H1 (cell line): ENCODE results near the gene MMP20. TPM values are rescaled to one million over a fixed set of nuclear protein-coding genes. Genes with fewer than 3 reads are reported as not detected.

Experiments
- CTCF ChIA-PET: fragments of 300-600 bp; sonication (Branson Sonifier 250); formaldehyde crosslinking; loops from one replicate; lab custom pipeline; 2021; ENCODE audit not compliant: partially characterized antibody; lab: Charles Lee
- POLR2A ChIA-PET: fragments of 300-600 bp; sonication (Branson Sonifier 250); formaldehyde crosslinking; loops from one replicate; lab custom pipeline; 2021; ENCODE audit warnings: inconsistent platforms; ENCODE audit not compliant: partially characterized antibody; lab: Charles Lee
- DNase-seq, 2 experiments: peaks; one replicate each; pipeline versions ENCODE4 v3.0.0 to v3.0.0-alpha.2; 2010 to 2022; ENCODE audit warnings: low spot score in 2 of 2, low read depth in 1 of 2, mixed read lengths in 1 of 2
- FAIRE-seq: peaks from 2 replicates; lab custom pipeline; 2011; peaks lifted over from hg19 to GRCh38; lab: Jason Lieb, UNC
- H2AFZ ChIP-seq: 2 replicates; pipeline ENCODE4 v1.8.1; 2012; ENCODE audit warnings: low read length, inconsistent platforms
- H2AK5ac ChIP-seq: 2 replicates; pipeline ENCODE4 v1.6.1; 2013; ENCODE audit warnings: low read depth, low read length
- H2BK120ac ChIP-seq: replicated peaks from 2 replicates; pipeline ENCODE3; 2013; ENCODE audit warnings: low read depth, low read length, inconsistent platforms
- H2BK12ac ChIP-seq: 2 replicates; pipeline ENCODE4 v1.6.1; 2013; ENCODE audit warnings: low read depth, low read length
- H2BK15ac ChIP-seq: 2 replicates; pipeline ENCODE4 v1.6.1; 2013; ENCODE audit warnings: low read length
- H2BK20ac ChIP-seq: 2 replicates; pipeline ENCODE4 v1.6.1; 2013; ENCODE audit warnings: low read length
- H2BK5ac ChIP-seq: 2 replicates; pipeline ENCODE4 v1.6.1; 2013; ENCODE audit warnings: low read depth, low read length
- H3K14ac ChIP-seq: 2 replicates; pipeline ENCODE4 v1.6.1; 2013; ENCODE audit warnings: inconsistent platforms; ENCODE audit not compliant: insufficient read length
- H3K18ac ChIP-seq: 2 replicates; pipeline ENCODE4 v1.6.1; 2013; ENCODE audit warnings: low read length; ENCODE audit errors: extremely low read depth
- H3K23ac ChIP-seq: 2 replicates; pipeline ENCODE4 v1.6.1; 2013; ENCODE audit warnings: inconsistent platforms; ENCODE audit not compliant: insufficient read length
- H3K23me2 ChIP-seq: 2 replicates; pipeline ENCODE4 v1.6.1; 2013; ENCODE audit warnings: low read depth, low read length
- H3K27ac ChIP-seq: 2 replicates; pipeline ENCODE4 v1.6.1; 2011; ENCODE audit warnings: low read depth, low read length, inconsistent platforms
- H3K27me3 ChIP-seq, 4 experiments: replicated peaks in 1 of 4; 1 replicate in 1 of 4; 2 replicates in 3 of 4; pipeline versions ENCODE4 v1.6.1 to v1.8.1; 2011 to 2013; ENCODE audit warnings: low read length in 3 of 4, mild to moderate bottlenecking in 3 of 4, inconsistent platforms in 2 of 4, mixed read lengths in 2 of 4, moderate library complexity in 1 of 4; ENCODE audit not compliant: control insufficient read depth in 3 of 4, insufficient read depth in 3 of 4; ENCODE audit errors: extremely low read depth in 1 of 4
- H3K36me3 ChIP-seq, 4 experiments: 2 replicates each; pipeline versions ENCODE4 v1.6.1 to v1.8.1; 2011 to 2013; ENCODE audit warnings: mild to moderate bottlenecking in 4 of 4, low read length in 3 of 4, moderate library complexity in 2 of 4, control low read depth in 1 of 4, inconsistent platforms in 1 of 4; ENCODE audit not compliant: insufficient read depth in 4 of 4, control insufficient read depth in 2 of 4
- H3K4ac ChIP-seq: replicated peaks from 2 replicates; pipeline ENCODE3; 2013; ENCODE audit warnings: low read length, low read depth, mixed read lengths, inconsistent platforms; ENCODE audit not compliant: insufficient read length
- H3K4me1 ChIP-seq, 4 experiments: replicated peaks in 1 of 4; 1 replicate in 1 of 4; 2 replicates in 3 of 4; pipeline versions ENCODE4 v1.6.1 to v1.8.1; 2011 to 2013; ENCODE audit warnings: low read length in 3 of 4, inconsistent platforms in 2 of 4, mixed read lengths in 1 of 4; ENCODE audit not compliant: insufficient read depth in 4 of 4, control insufficient read depth in 3 of 4
- H3K4me2 ChIP-seq, 2 experiments: 2 replicates each; pipeline versions ENCODE4 v1.6.1 to v1.8.1; 2011 to 2013; ENCODE audit warnings: low read depth in 2 of 2, low read length in 2 of 2, control low read depth in 1 of 2, inconsistent platforms in 1 of 2, mild to moderate bottlenecking in 1 of 2; ENCODE audit not compliant: insufficient read depth in 1 of 2
- H3K4me3 ChIP-seq, 4 experiments: fragments of 200-600, 300-600 bp in 1 of 4; sonication (generic), shearing (Covaris generic), sonication (Bioruptor Twin) in 1 of 4; 2 replicates each; pipeline versions ENCODE4 v1.5.1 to v1.8.1; 2011 to 2016; ENCODE audit warnings: low read length in 4 of 4, low read depth in 3 of 4, control low read depth in 2 of 4, inconsistent platforms in 2 of 4, mild to moderate bottlenecking in 2 of 4, mixed read lengths in 1 of 4, moderate library complexity in 1 of 4; ENCODE audit not compliant: insufficient read depth in 2 of 4; ENCODE audit errors: extremely low read depth in 1 of 4
- H3K56ac ChIP-seq: replicated peaks from 2 replicates; pipeline ENCODE3; 2013; ENCODE audit warnings: low read depth, mild to moderate bottlenecking, mixed read lengths, low read length, inconsistent platforms; ENCODE audit not compliant: insufficient read length
- H3K79me1 ChIP-seq: 2 replicates; pipeline ENCODE4 v1.6.1; 2013; ENCODE audit warnings: low read depth, low read length, control low read depth
- H3K79me2 ChIP-seq, 2 experiments: 2 replicates each; pipeline versions ENCODE4 v1.6.1 to v1.8.1; 2012 to 2013; ENCODE audit warnings: low read length in 2 of 2, mild to moderate bottlenecking in 2 of 2, inconsistent platforms in 1 of 2; ENCODE audit not compliant: insufficient read depth in 2 of 2, control insufficient read depth in 1 of 2
- H3K9ac ChIP-seq, 4 experiments: replicated peaks in 1 of 4; 1 replicate in 1 of 4; 2 replicates in 3 of 4; pipeline versions ENCODE4 v1.6.1 to v1.8.1; 2011 to 2013; ENCODE audit warnings: low read depth in 3 of 4, low read length in 3 of 4, control low read depth in 2 of 4, mild to moderate bottlenecking in 2 of 4, moderate library complexity in 2 of 4, inconsistent platforms in 1 of 4; ENCODE audit errors: extremely low read depth in 1 of 4
- H3K9me3 ChIP-seq, 2 experiments: 2 replicates each; pipeline versions ENCODE4 v1.6.1 to v1.8.1; 2012 to 2013; ENCODE audit warnings: mild to moderate bottlenecking in 2 of 2, moderate library complexity in 2 of 2, control low read depth in 1 of 2, inconsistent platforms in 1 of 2, low read depth in 1 of 2, low read length in 1 of 2, mixed read lengths in 1 of 2; ENCODE audit not compliant: insufficient read depth in 2 of 2
- H4K20me1 ChIP-seq, 2 experiments: replicated peaks in 1 of 2; 2 replicates each; pipeline versions ENCODE3 to v1.8.1; 2011 to 2013; ENCODE audit warnings: inconsistent platforms in 2 of 2, low read length in 2 of 2, mild to moderate bottlenecking in 1 of 2; ENCODE audit not compliant: insufficient read depth in 2 of 2, control insufficient read depth in 1 of 2
- H4K5ac ChIP-seq: 2 replicates; pipeline ENCODE4 v1.6.1; 2013; ENCODE audit warnings: low read length, low read depth, mixed read lengths, inconsistent platforms; ENCODE audit not compliant: insufficient read length
- H4K8ac ChIP-seq: 2 replicates; pipeline ENCODE4 v1.8.0; 2013; ENCODE audit warnings: mild to moderate bottlenecking, moderate library complexity, low read length, inconsistent platforms; ENCODE audit not compliant: insufficient read depth; ENCODE audit errors: extremely low read depth
- H4K91ac ChIP-seq: replicated peaks from 2 replicates; pipeline ENCODE3; 2013; ENCODE audit warnings: low read length, mixed read lengths, inconsistent platforms; ENCODE audit not compliant: insufficient read length
- CREB1 ChIP-seq: IDR thresholded peaks from 2 replicates; pipeline ENCODE4 v1.6.1; 2012; ENCODE audit warnings: inconsistent platforms
- CTBP2 ChIP-seq: IDR thresholded peaks from 2 replicates; pipeline ENCODE4 v1.7.0; 2011; ENCODE audit warnings: borderline replicate concordance, mild to moderate bottlenecking, moderate library complexity, mixed read lengths, low read length; ENCODE audit not compliant: insufficient read depth, insufficient read length
- KDM1A ChIP-seq: fragments of 200-600, 300-600 bp; sonication (generic); IDR thresholded peaks from 2 replicates; pipeline ENCODE4 v1.7.1; 2016; ENCODE audit warnings: mild to moderate bottlenecking, low read length, borderline replicate concordance
- KDM4A ChIP-seq: IDR thresholded peaks from one replicate; pipeline ENCODE4 v1.7.1; 2012; ENCODE audit warnings: low read depth, mild to moderate bottlenecking, moderate library complexity, low read length, inconsistent platforms; ENCODE audit not compliant: severe bottlenecking
- POU5F1 ChIP-seq: IDR thresholded peaks from 2 replicates; pipeline ENCODE4 v1.6.1; 2011; ENCODE audit warnings: low read depth, mild to moderate bottlenecking, low read length, moderate library complexity
- RNF2 ChIP-seq: fragments of 200-900, 300-1000 bp; sonication (generic); IDR thresholded peaks from 2 replicates; pipeline ENCODE4 v1.7.1; 2016; ENCODE audit warnings: borderline replicate concordance, low read depth, mild to moderate bottlenecking, antibody characterized with exemption, low read length; ENCODE audit not compliant: poor library complexity, severe bottlenecking; ENCODE audit errors: missing control alignments
- SIN3A ChIP-seq, 2 experiments: IDR thresholded peaks in 1 of 2; conservative IDR thresholded peaks in 1 of 2; 2 replicates each; pipeline ENCODE4 v1.6.1; 2011 to 2012; ENCODE audit warnings: low read length in 2 of 2, improper control_type of control experiment in 1 of 2, low read depth in 1 of 2, mild to moderate bottlenecking in 1 of 2
- SIRT6 ChIP-seq: IDR thresholded peaks from one replicate; pipeline ENCODE4 v1.7.1; 2012; ENCODE audit warnings: low read length, inconsistent platforms
- SP1 ChIP-seq: IDR thresholded peaks from 2 replicates; pipeline ENCODE4 v1.6.1; 2011; ENCODE audit warnings: low read depth, low read length
- TAF7 ChIP-seq: optimal IDR thresholded peaks from 2 replicates; pipeline ENCODE3; 2011; ENCODE audit warnings: low read depth, mild to moderate bottlenecking, inconsistent platforms, low read length, moderate library complexity, borderline replicate concordance
- TBP ChIP-seq: IDR thresholded peaks from 2 replicates; pipeline ENCODE4 v1.6.1; 2011; ENCODE audit warnings: low read depth, low read length, improper control_type of control experiment
- TCF12 ChIP-seq: IDR thresholded peaks from 2 replicates; pipeline ENCODE4 v1.6.1; 2011; ENCODE audit warnings: low read depth, mild to moderate bottlenecking, low read length
- WGBS, 2 experiments: shearing (Covaris generic) in 1 of 2; methylation state at CpG; one replicate each; pipeline versions ENCODE4 v1.1.6 to v1.1.7; 2013 to 2015; ENCODE audit warnings: low lambda C conversion rate in 2 of 2, mixed read lengths in 2 of 2, inconsistent platforms in 1 of 2, low coverage in 1 of 2, missing lambda C conversion rate in 1 of 2; ENCODE audit not compliant: insufficient replicate concordance in 2 of 2, insufficient coverage in 1 of 2, insufficient read length in 1 of 2; ENCODE audit errors: extremely low coverage in 1 of 2, missing lambda C conversion rate in 1 of 2; 5-methylcytosine and 5-hydroxymethylcytosine counted together
- polyA plus RNA-seq, 7 experiments: library from polyadenylated mRNA; depleted of rRNA in 3 of 7; stranded (reverse) in 5 of 7; unstranded in 2 of 7; fragments of >200 nt in 5 of 7; fragments of 200-250 nt in 2 of 7; gene quantifications; 1 replicate in 5 of 7; 2 replicates in 1 of 7; 4 replicates in 1 of 7; pipeline versions ENCODE4 v1.2.1 to v1.2.3, GENCODE V29; 2011 to 2013; ENCODE audit warnings: missing spikeins in 2 of 7, mixed read lengths in 2 of 7
- total RNA-seq: library from RNA; stranded (reverse); fragmentation: NEBNext Ultra II Directional; extraction: Animal tissue kit (Norgen Biotek cat#: 25700); gene quantifications from 2 replicates; pipeline ENCODE4 v1.2.1, GENCODE V29; 2021
- TF ChIP-seq, protein P1 (sequence below): IDR thresholded peaks from 2 replicates; pipeline ENCODE4 v1.6.1; 2012; ENCODE audit warnings: inconsistent platforms
- TF ChIP-seq, protein P2 (sequence below): IDR thresholded peaks from 2 replicates; pipeline ENCODE4 v1.6.1; 2011; ENCODE audit warnings: low read depth, mild to moderate bottlenecking, low read length; ENCODE audit not compliant: insufficient read depth

MMP20 gene
- total and polyA plus RNA-seq, 2 of the 8 experiments (the other 6 are each of a cell fraction or from before 2014, with no cell fraction given) = not detected

- H3K14ac ChIP-seq = no peak overlapping the region
- H3K4ac ChIP-seq = no peak overlapping the region
- no peak overlapping the region for H4K5ac ChIP-seq
- H3K9ac ChIP-seq = no peak overlapping the region
- H3K27ac ChIP-seq = no peak overlapping the region
- no peaks in the 10 kb centered on the region for H3K4me1 ChIP-seq
- H2BK15ac ChIP-seq = no peak overlapping the region
- ChIA-PET POLR2A (no interaction called here), CTCF (interaction anchor here (0.6 to 3.2 kb wide), 4 partner anchors 9 to 546 kb away, joined by 3 to 12 read pairs (median 4); no protein-coding TSS in a partner anchor)
- H3K56ac ChIP-seq = no peak overlapping the region
- 0 out of 2 replicates have a peak overlapping the region, but pooled peaks have one; percentile 67 for H2AFZ ChIP-seq
- H4K91ac ChIP-seq = no peak overlapping the region
- no peak overlapping the region for H3K4me2 ChIP-seq
- no peak for FAIRE-seq
- H4K8ac ChIP-seq = no peak overlapping the region
- H3K23me2 ChIP-seq = no peaks in the 10 kb centered on the region
- no peak overlapping the region for H2BK20ac ChIP-seq
- H2BK12ac ChIP-seq = no peak overlapping the region
- H3K9me3 ChIP-seq = no peaks in the 10 kb centered on the region
- H2BK5ac ChIP-seq = no peak overlapping the region
- H3K79me1 ChIP-seq = no peaks in the 10 kb centered on the region
- no peak overlapping the region for H3K4me3 ChIP-seq
- no peaks in the 10 kb centered on the region for H4K20me1 ChIP-seq
- no peak for DNase-seq
- H2AK5ac ChIP-seq = no peak overlapping the region
- TF ChIP-seq, protein P1, sequence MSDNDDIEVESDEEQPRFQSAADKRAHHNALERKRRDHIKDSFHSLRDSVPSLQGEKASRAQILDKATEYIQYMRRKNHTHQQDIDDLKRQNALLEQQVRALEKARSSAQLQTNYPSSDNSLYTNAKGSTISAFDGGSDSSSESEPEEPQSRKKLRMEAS = no peak
- TF ChIP-seq TBP = no peak
- TF ChIP-seq SIN3A (conservative IDR thresholded peaks at IDR 0.05 in 1 of 2, IDR thresholded peaks at IDR 0.05 in 1 of 2; ENCODE audit: low read depth in 1 of 2, low read length in 2 of 2) = no peak
- TF ChIP-seq CREB1 = no peak
- TF ChIP-seq, protein P2, sequence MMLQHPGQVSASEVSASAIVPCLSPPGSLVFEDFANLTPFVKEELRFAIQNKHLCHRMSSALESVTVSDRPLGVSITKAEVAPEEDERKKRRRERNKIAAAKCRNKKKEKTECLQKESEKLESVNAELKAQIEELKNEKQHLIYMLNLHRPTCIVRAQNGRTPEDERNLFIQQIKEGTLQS = no peak
- TF ChIP-seq KDM4A = no peak
- TF ChIP-seq TCF12 = no peak
- no peak for TF ChIP-seq TAF7
- no peak for TF ChIP-seq CTBP2
- TF ChIP-seq RNF2 = no peak
- no peak for TF ChIP-seq SP1
- no peak for TF ChIP-seq POU5F1
- no peak for TF ChIP-seq SIRT6
- TF ChIP-seq KDM1A = no peak
- no peaks in the 10 kb centered on the region for H3K79me2 ChIP-seq
- no peaks in the 10 kb centered on the region for H3K27me3 ChIP-seq
- no peak overlapping the region for H3K18ac ChIP-seq
- no peaks in the 10 kb centered on the region for H3K36me3 ChIP-seq
- no peak overlapping the region for H3K23ac ChIP-seq
- 73% methylated on average over 2 of the region's 2 CpGs; no CpG with 5 or more reads in 1 of the 2 experiments for WGBS, 2 experiments
- no peak overlapping the region for H2BK120ac ChIP-seq
Observed at GRCh38 chr11:102552020-102552419, 73.1 kb downstream of the MMP20 start.
